NCI-H2029 (cell line): Measurements from ENCODE around the gene TAS2R41.
"Not testable (repeated sequence)": the region's sequence is repeated elsewhere in the genome, so short reads cannot be mapped to it uniquely, and the experiment has no call there.

ENCODE experiments used
- DNase-seq: peaks from one replicate; lab custom pipeline; 2025; lab: John Stamatoyannopoulos, UW

The TAS2R41 gene

DNA sequence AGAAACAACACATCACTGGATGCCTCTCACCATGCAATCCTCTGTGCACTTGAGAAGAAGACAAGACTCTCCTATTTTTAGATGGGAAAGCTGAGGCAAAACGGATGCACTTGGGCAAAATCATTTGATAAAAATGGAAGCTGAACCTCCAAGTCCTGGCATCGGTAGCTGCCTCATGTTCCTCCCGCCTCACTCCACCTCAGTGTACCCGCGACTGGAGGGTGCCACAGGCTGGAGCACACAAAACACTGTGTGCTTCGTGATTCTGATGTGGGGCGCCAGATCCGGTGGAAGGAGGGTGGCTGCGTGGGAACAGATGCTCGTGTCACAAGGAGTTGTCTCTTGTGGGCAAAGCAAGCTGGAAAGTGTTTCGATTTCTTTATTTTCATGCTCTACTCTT is 41.3 kb downstream of the TAS2R41 start:
- no peak for DNase-seq

GRCh38 chr7:143519411-143520131 is 41.9 kb downstream of the TAS2R41 start:
- no peak for DNase-seq

DNA sequence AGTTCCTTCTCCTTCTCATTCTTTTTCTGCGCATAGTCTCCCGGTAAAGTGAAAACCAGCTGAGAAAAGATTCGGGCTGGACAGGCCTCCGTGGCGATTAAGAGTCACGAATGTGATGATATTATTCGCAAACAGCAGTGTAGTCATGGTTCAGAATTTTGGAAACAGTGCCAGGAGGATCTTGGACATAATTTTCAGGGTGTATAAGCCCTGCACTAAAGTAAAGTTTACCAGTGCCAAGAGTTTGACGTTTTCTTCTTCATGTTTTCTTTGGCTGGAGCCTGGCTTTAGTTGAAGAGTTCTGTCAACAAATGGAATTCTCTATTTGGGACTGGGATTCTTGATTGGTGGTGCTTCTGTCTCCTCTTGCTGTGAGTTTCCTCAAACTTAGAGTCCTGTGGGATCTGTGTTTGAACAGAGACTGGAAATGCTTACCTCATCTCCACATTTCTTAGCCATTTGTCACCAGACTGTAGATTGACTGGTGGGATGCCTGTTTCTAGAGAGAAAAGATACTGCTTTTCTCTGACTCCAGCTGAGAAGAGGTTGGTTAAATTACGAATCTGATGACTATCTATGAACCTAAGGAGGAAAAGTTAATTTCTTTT is 44.7 kb downstream of the TAS2R41 start:
- not testable (repeated sequence) for DNase-seq
